22Rv1 (cell line): ENCODE measurements around the gene SMPDL3B.

Experiments used
- ZFX ChIP-seq: fragments of 450-650 bp; IDR thresholded peaks from 2 replicates; pipeline ENCODE4 v1.6.1; 2017; ENCODE audit warnings: antibody characterized with exemption, borderline replicate concordance
- TF ChIP-seq, protein P1 (sequence below): fragments of 450-650 bp; IDR thresholded peaks from 2 replicates; pipeline ENCODE4 v1.5.1; 2017; ENCODE audit warnings: mild to moderate bottlenecking

DNA sequence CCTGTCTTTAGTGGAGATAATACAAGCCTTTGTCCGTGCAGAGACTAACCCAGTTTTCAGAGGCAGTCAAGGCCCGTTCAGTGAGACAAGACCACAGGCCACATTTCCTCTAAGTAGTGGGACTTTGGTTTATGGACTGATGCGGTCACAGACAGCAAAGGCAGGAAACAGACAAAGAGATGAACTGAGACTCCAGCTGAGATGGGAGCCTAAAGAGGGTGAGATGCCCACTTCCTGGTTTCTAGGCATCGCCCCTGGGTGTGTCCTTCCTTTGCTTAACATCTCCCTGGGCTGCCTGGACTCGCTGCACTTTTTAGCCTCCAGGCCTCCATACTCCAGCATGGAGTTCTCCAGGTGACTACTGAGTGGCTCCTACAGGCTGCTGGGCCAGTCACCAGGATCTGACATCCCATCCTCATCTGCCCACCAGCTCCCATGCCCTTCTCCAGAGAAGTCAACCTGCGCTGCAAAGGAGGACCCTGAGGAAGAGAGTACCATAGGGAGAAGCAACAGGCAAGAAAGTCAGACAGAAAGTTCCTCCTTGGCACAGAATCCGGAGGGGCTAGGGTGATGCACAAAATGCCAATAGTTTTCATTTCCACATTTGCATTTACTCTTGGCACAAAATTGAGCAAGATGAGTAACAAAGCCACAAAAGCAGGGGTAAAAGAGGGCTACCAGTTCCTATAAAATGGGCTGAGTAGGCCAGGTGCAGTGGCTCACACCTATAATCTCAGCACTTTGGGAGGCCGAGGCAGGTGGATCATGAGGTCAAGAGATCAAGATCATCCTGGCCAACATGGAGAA lies 47.4 kb upstream of the SMPDL3B start:
- TF ChIP-seq, protein P1, sequence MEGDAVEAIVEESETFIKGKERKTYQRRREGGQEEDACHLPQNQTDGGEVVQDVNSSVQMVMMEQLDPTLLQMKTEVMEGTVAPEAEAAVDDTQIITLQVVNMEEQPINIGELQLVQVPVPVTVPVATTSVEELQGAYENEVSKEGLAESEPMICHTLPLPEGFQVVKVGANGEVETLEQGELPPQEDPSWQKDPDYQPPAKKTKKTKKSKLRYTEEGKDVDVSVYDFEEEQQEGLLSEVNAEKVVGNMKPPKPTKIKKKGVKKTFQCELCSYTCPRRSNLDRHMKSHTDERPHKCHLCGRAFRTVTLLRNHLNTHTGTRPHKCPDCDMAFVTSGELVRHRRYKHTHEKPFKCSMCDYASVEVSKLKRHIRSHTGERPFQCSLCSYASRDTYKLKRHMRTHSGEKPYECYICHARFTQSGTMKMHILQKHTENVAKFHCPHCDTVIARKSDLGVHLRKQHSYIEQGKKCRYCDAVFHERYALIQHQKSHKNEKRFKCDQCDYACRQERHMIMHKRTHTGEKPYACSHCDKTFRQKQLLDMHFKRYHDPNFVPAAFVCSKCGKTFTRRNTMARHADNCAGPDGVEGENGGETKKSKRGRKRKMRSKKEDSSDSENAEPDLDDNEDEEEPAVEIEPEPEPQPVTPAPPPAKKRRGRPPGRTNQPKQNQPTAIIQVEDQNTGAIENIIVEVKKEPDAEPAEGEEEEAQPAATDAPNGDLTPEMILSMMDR: no peak
- no peak for TF ChIP-seq ZFX
